ENCODE measurements around the gene TMEM175.

TMEM175 gene

GRCh38 chr4:948101-948935, 16.1 kb downstream of the TMEM175 start:
- DNase-seq = no peak

- no peak for DNase-seq
These were observed 16.7 kb downstream of the TMEM175 start for GRCh38 chr4:948936-949300.

- no peak for DNase-seq
These were observed 17.4 kb downstream of the TMEM175 start for GRCh38 chr4:949656-950055.

GRCh38 chr4:950136-951020, 18.1 kb downstream of the TMEM175 start:
- no peak for DNase-seq

GRCh38 chr4:951186-951585, 18.9 kb downstream of the TMEM175 start:
- no peak for DNase-seq

- DNase-seq = no peak
These were observed 19.6 kb downstream of the TMEM175 start for GRCh38 chr4:951594-952468.

GRCh38 chr4:952881-953573, 20.8 kb downstream of the TMEM175 start:
- DNase-seq = no peak

GRCh38 chr4:953574-953915, 21.3 kb downstream of the TMEM175 start:
- DNase-seq = no peak

GRCh38 chr4:954211-955020, 22.2 kb downstream of the TMEM175 start:
- DNase-seq = no peak

- no peak for DNase-seq
These were observed 23.1 kb downstream of the TMEM175 start for GRCh38 chr4:955161-955921.

- DNase-seq = no peak
These were observed 23.7 kb downstream of the TMEM175 start for GRCh38 chr4:955931-956381.

GRCh38 chr4:956531-957230, 24.4 kb downstream of the TMEM175 start:
- no peak for DNase-seq

GRCh38 chr4:957231-957580, 24.9 kb downstream of the TMEM175 start:
- DNase-seq = no peak

- DNase-seq = no peak
These were observed 25.5 kb downstream of the TMEM175 start for GRCh38 chr4:957581-958313.

- DNase-seq = no peak
These were observed 26.0 kb downstream of the TMEM175 start for GRCh38 chr4:958314-958665.

GRCh38 chr4:958696-959337, 26.6 kb downstream of the TMEM175 start:
- DNase-seq = no peak

GRCh38 chr4:959338-960139, 27.3 kb downstream of the TMEM175 start:
- no peak for DNase-seq

GRCh38 chr4:960140-960635, 27.9 kb downstream of the TMEM175 start:
- DNase-seq = no peak

Data from NCI-H1436 (cell line).